Measurements from ENCODE around the gene KIAA1217.

Gene KIAA1217

DNA sequence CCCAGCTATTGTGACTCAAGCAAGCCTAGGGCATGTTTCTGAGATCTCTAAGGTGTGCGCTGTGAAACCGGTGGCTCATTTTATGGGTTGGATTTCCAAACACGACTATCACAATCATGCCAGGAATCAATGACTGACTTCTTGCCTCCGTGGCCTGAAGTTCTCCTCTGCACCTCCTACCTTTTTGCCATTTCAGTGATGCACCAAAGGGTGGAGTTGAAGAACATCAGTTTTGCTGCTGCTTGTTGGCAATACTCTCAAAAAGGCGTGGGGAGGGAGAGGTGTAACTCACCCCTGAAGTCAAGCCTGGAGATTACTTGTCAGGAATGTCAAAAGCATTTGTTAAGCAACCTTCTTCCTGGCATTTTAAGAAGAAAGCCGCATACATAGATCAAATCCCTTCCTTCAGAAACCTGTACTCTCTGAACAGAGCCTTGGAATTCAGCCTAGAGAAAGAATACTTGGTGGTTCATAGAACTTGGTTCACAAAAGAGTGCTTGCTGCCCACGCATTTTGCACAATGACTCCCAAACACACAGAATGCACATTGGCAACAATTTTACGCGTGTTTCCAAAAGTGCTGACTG is 41.0 kb downstream of the KIAA1217 start:
- H3K9me2 ChIP-seq (replicated peaks; ENCODE audit: low read depth, low read length) = no peaks in the 10 kb centered on the region
- no peaks in the 10 kb centered on the region for H3K4me1 ChIP-seq (ENCODE audit: insufficient read depth, low read length, poor library complexity, severe bottlenecking)
- no peaks in the 10 kb centered on the region for H3K9me3 ChIP-seq (ENCODE audit: insufficient read depth, low read depth, low read length)
- H3F3A ChIP-seq (ENCODE audit: low read depth) = no peaks in the 10 kb centered on the region
- no peaks in the 10 kb centered on the region for H4K20me1 ChIP-seq (ENCODE audit: insufficient read depth, low read length, poor library complexity, severe bottlenecking)
- no peak overlapping the region for H3K4me2 ChIP-seq (ENCODE audit: low read depth, low read length, poor library complexity, severe bottlenecking)
- no peaks in the 10 kb centered on the region for H3K27me3 ChIP-seq (ENCODE audit: insufficient read depth, low read length, poor library complexity, severe bottlenecking)
- H3K36me3 ChIP-seq (ENCODE audit: insufficient read depth, low read length) = no peaks in the 10 kb centered on the region
- TF ChIP-seq, protein P1, sequence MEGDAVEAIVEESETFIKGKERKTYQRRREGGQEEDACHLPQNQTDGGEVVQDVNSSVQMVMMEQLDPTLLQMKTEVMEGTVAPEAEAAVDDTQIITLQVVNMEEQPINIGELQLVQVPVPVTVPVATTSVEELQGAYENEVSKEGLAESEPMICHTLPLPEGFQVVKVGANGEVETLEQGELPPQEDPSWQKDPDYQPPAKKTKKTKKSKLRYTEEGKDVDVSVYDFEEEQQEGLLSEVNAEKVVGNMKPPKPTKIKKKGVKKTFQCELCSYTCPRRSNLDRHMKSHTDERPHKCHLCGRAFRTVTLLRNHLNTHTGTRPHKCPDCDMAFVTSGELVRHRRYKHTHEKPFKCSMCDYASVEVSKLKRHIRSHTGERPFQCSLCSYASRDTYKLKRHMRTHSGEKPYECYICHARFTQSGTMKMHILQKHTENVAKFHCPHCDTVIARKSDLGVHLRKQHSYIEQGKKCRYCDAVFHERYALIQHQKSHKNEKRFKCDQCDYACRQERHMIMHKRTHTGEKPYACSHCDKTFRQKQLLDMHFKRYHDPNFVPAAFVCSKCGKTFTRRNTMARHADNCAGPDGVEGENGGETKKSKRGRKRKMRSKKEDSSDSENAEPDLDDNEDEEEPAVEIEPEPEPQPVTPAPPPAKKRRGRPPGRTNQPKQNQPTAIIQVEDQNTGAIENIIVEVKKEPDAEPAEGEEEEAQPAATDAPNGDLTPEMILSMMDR (conservative IDR thresholded peaks at IDR 0.05; ENCODE audit: low read length) = no peak
- no peak for TF ChIP-seq EZH2phosphoT487 (IDR thresholded peaks at IDR 0.05; ENCODE audit: borderline replicate concordance)
- H3K4me3 ChIP-seq (ENCODE audit: low read length, poor library complexity, severe bottlenecking) = no peak overlapping the region
- H3K79me2 ChIP-seq (ENCODE audit: insufficient read depth, low read length) = no peaks in the 10 kb centered on the region
- H3K9ac ChIP-seq (ENCODE audit: low read depth, low read length, poor library complexity, severe bottlenecking) = no peak overlapping the region
- H2AFZ ChIP-seq (ENCODE audit: low read length) = no peak overlapping the region

DNA sequence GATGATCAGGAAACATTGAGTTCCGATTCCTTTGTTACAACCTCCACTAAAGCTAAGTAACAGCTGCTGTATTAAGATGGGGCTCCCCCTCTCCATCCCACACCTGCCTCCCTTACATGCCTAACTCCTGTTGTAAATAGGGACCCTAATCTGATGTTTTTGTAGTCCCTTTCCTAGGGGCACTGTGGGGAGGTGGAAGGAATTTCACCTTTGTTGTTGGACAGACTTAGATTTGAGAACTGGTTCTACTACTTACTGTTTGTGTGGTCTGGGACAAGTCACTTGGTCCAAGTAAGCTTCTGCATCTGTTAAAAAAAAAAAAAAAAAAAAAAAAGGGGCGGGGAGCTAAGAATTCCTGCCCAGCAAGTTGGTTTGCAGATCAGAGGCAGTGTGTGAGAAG is 42.6 kb downstream of the KIAA1217 start:
- Histone ChIP-seq H3K9me3 (ENCODE audit: insufficient read depth, low read depth, low read length) (no peaks in the 10 kb centered on the region), H3K4me1 (ENCODE audit: insufficient read depth, low read length, poor library complexity, severe bottlenecking) (no peaks in the 10 kb centered on the region), H3K4me2 (ENCODE audit: low read depth, low read length, poor library complexity, severe bottlenecking) (no peak overlapping the region)

DNA sequence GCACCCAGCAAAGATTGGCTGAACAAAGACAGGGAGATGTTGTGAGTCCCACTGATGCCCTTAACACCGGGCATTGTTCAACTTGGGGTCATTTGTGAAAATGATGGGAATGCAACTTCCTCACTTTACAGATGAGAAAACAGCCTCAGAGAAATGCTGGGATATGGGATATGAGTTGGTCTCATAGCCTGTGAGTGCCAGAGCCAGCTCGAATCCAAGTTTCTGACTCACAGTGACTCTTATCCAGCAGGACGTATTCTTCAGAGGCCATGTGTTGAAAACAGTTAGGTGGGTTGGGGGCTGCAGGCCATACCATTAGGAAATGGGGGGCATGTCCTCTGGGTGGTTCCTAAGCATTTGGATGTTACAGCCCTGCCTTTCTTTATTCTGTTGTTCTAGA is 45.2 kb downstream of the KIAA1217 start:
- Histone ChIP-seq H3K9me2 (replicated peaks; ENCODE audit: low read depth, low read length) (no peaks in the 10 kb centered on the region), H3K36me3 (ENCODE audit: insufficient read depth, low read length) (no peaks in the 10 kb centered on the region), H3F3A (ENCODE audit: low read depth) (no peaks in the 10 kb centered on the region), H3K4me2 (ENCODE audit: low read depth, low read length, poor library complexity, severe bottlenecking) (no peak overlapping the region), H3K9me3 (ENCODE audit: insufficient read depth, low read depth, low read length) (no peaks in the 10 kb centered on the region), H3K9ac (ENCODE audit: low read depth, low read length, poor library complexity, severe bottlenecking) (no peak overlapping the region), H3K4me1 (ENCODE audit: insufficient read depth, low read length, poor library complexity, severe bottlenecking) (no peaks in the 10 kb centered on the region), H4K20me1 (ENCODE audit: insufficient read depth, low read length, poor library complexity, severe bottlenecking) (no peaks in the 10 kb centered on the region), H3K79me2 (ENCODE audit: insufficient read depth, low read length) (no peaks in the 10 kb centered on the region), H3K4me3 (ENCODE audit: low read length, poor library complexity, severe bottlenecking) (no peak overlapping the region), H3K27me3 (ENCODE audit: insufficient read depth, low read length, poor library complexity, severe bottlenecking) (no peaks in the 10 kb centered on the region), H2AFZ (ENCODE audit: low read length) (no peak overlapping the region)
- TF ChIP-seq EZH2phosphoT487 (IDR thresholded peaks at IDR 0.05; ENCODE audit: borderline replicate concordance) = no peak
- TF ChIP-seq, protein P1 (conservative IDR thresholded peaks at IDR 0.05; ENCODE audit: low read length) = no peak

More for the DNA sequence above, 42.6 kb downstream of the KIAA1217 start:
- H3K9me2 ChIP-seq (replicated peaks; ENCODE audit: low read depth, low read length) = no peaks in the 10 kb centered on the region
- no peaks in the 10 kb centered on the region for H3F3A ChIP-seq (ENCODE audit: low read depth)
- no peak overlapping the region for H3K4me3 ChIP-seq (ENCODE audit: low read length, poor library complexity, severe bottlenecking)
- H3K9ac ChIP-seq (ENCODE audit: low read depth, low read length, poor library complexity, severe bottlenecking) = no peak overlapping the region
- no peaks in the 10 kb centered on the region for H3K36me3 ChIP-seq (ENCODE audit: insufficient read depth, low read length)
- no peak overlapping the region for H2AFZ ChIP-seq (ENCODE audit: low read length)
- no peaks in the 10 kb centered on the region for H3K27me3 ChIP-seq (ENCODE audit: insufficient read depth, low read length, poor library complexity, severe bottlenecking)
- no peaks in the 10 kb centered on the region for H4K20me1 ChIP-seq (ENCODE audit: insufficient read depth, low read length, poor library complexity, severe bottlenecking)
- TF ChIP-seq EZH2phosphoT487 (IDR thresholded peaks at IDR 0.05; ENCODE audit: borderline replicate concordance) = no peak
- TF ChIP-seq, protein P1 (conservative IDR thresholded peaks at IDR 0.05; ENCODE audit: low read length) = no peak
- H3K79me2 ChIP-seq (ENCODE audit: insufficient read depth, low read length) = no peaks in the 10 kb centered on the region
